Panc1 (cell line): Measurements from ENCODE around the gene SFSWAP. TPM values are rescaled to one million over a fixed set of nuclear protein-coding genes. Genes with fewer than 3 reads are reported as not detected.

ENCODE experiments used
- ATAC-seq: fragments of 200-7000 bp; cut with Tn5 transposase; 2 replicates; pipeline ENCODE4 v1.9.1; 2020; ENCODE audit warnings: mild to moderate bottlenecking, moderate library complexity
- BruUV-seq: library from RNA; stranded (reverse); fragments of 400-500 nt; replicated peaks from 2 replicates; lab custom pipeline; 2021; lab: Mats Ljungman, UMichigan
- CTCF ChIA-PET: fragments of 300-600 bp; sonication (Branson Sonifier 250); formaldehyde crosslinking; loops from one replicate; lab custom pipeline; 2022; ENCODE audit warnings: antibody characterized with exemption; lab: Charles Lee
- POLR2A ChIA-PET: fragments of 300-600 bp; sonication (Branson Sonifier 250); formaldehyde crosslinking; loops from one replicate; lab custom pipeline; 2022; ENCODE audit warnings: antibody characterized with exemption; lab: Charles Lee
- DNase-seq: peaks from one replicate; pipeline ENCODE4 v3.0.0-alpha.2; 2010; ENCODE audit warnings: low read depth, low spot score
- H3K27ac ChIP-seq: 2 replicates; pipeline ENCODE4 v1.5.1; 2011; ENCODE audit warnings: mild to moderate bottlenecking, low read length, inconsistent platforms
- H3K27me3 ChIP-seq: fragments of 200-500 bp; sonication (Bioruptor generic); 2 replicates; pipeline ENCODE4 v1.6.0; 2014; ENCODE audit warnings: low read length, inconsistent platforms; ENCODE audit not compliant: control insufficient read depth, insufficient read depth
- H3K36me3 ChIP-seq: fragments of 200-500 bp; sonication (Bioruptor generic); 2 replicates; pipeline ENCODE4 v1.5.1; 2014; ENCODE audit warnings: inconsistent platforms, mild to moderate bottlenecking, low read length, moderate library complexity; ENCODE audit not compliant: control insufficient read depth, insufficient read depth
- H3K4me1 ChIP-seq: 2 replicates; pipeline ENCODE4 v1.5.1; 2011; ENCODE audit warnings: inconsistent platforms, mild to moderate bottlenecking, low read length, moderate library complexity; ENCODE audit not compliant: control insufficient read depth, insufficient read depth
- H3K4me3 ChIP-seq, 2 experiments: 2 replicates each; pipeline ENCODE4 v1.5.1; 2011 to 2012; ENCODE audit warnings: low read depth in 2 of 2, low read length in 2 of 2, mild to moderate bottlenecking in 2 of 2, inconsistent platforms in 1 of 2, moderate library complexity in 1 of 2
- H3K9me3 ChIP-seq: fragments of 200-500 bp; sonication (Bioruptor generic); 2 replicates; pipeline ENCODE4 v1.5.1; 2014; ENCODE audit warnings: low read depth, mild to moderate bottlenecking, inconsistent platforms, low read length, moderate library complexity; ENCODE audit not compliant: control insufficient read depth, insufficient read depth
- CTCF ChIP-seq: fragments of 450-650 bp; IDR thresholded peaks from 2 replicates; pipeline ENCODE4 v1.5.1; 2017; ENCODE audit warnings: mild to moderate bottlenecking
- POLR2AphosphoS5 ChIP-seq: IDR thresholded peaks from 2 replicates; pipeline ENCODE4 v1.6.1; 2012; ENCODE audit warnings: mild to moderate bottlenecking, low read depth, low read length, moderate library complexity
- REST ChIP-seq, 2 experiments: IDR thresholded peaks; 2 replicates each; pipeline ENCODE4 v1.6.1; 2011 to 2012; ENCODE audit warnings: low read depth in 2 of 2, control low read depth in 1 of 2, low read length in 1 of 2, mild to moderate bottlenecking in 1 of 2, moderate library complexity in 1 of 2; ENCODE audit not compliant: insufficient read depth in 1 of 2
- SIN3A ChIP-seq: IDR thresholded peaks from 2 replicates; pipeline ENCODE4 v1.6.1; 2012; ENCODE audit warnings: low read depth, mild to moderate bottlenecking, low read length, moderate library complexity, borderline replicate concordance; ENCODE audit not compliant: insufficient read depth
- TCF7L2 ChIP-seq: IDR thresholded peaks from 2 replicates; pipeline ENCODE4 v1.6.1; 2011; ENCODE audit warnings: mild to moderate bottlenecking, low read depth, low read length, inconsistent platforms
- in situ Hi-C: cut with HindIII; loops from 2 replicates; pipeline ENCODE4 v1.10.0; 2016; ENCODE audit warnings: low sequenced_read_pairs, low pct_unique_long_range_greater_than_20kb
- intact Hi-C: fragments of 100-400 bp; cut with micrococcal nuclease; formaldehyde crosslinking; loops from one replicate; pipeline ENCODE4 v1.10.0; 2022; ENCODE audit not compliant: unreplicated experiment
- total RNA-seq: library from RNA; stranded (reverse); gene quantifications from one replicate; pipeline ENCODE4 v1.2.1, GENCODE V29; 2021; ENCODE audit not compliant: unreplicated experiment

The SFSWAP gene
- total RNA-seq, 1 experiment from 2014 or later, result 41.6 TPM

DNA sequence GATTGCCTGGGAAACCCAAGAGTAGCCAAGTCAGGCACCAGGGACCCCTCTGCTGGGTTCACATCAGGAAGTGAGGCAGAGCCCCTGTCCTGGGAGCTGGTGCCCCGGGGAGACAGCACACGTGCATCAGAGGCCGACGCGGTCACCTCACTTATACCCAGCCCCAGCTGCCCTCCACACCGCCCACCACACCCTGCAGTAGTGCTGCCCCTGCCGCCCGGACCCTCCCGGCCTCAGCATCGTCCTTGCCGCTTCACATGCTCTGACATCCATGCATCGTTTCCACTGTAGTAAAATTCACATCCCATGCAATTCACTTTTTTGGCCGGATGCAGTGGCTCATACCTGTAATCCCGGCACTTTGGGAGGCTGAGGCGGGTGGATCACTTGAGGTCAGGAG, 131.3 kb downstream of the SFSWAP start:
- ChIA-PET POLR2A (no interaction called here), CTCF (no interaction called here)
- ATAC-seq (no peak), DNase-seq (no peak)
- H3K9me3 ChIP-seq, result no peaks in the 10 kb centered on the region
- in situ Hi-C loops (no loop called here), intact Hi-C loops (no loop called here)
- no peak overlapping the region for H3K27ac ChIP-seq
- no peaks in the 10 kb centered on the region for H3K4me1 ChIP-seq
- H3K36me3 ChIP-seq, result no peaks in the 10 kb centered on the region
- H3K27me3 ChIP-seq, result no peaks in the 10 kb centered on the region
- H3K4me3 ChIP-seq, result no peak overlapping the region
- no TSS peak for BruUV-seq
- no peak for TF ChIP-seq REST (IDR thresholded peaks at IDR 0.05; ENCODE audit: insufficient read depth in 1 of 2, low read depth in 2 of 2, low read length in 1 of 2)
- TF ChIP-seq POLR2AphosphoS5, result no peak
- TF ChIP-seq TCF7L2, result no peak
- TF ChIP-seq SIN3A, result no peak
- TF ChIP-seq CTCF, result no peak

- no peaks in the 10 kb centered on the region for H3K9me3 ChIP-seq
- ATAC-seq (no peak; the same call in 1 of the 2 replicates), DNase-seq (no peak)
- H3K4me3 ChIP-seq, result no peak overlapping the region
- POLR2A ChIA-PET, result no interaction called here
- H3K27me3 ChIP-seq, result no peaks in the 10 kb centered on the region
- no peak overlapping the region for H3K27ac ChIP-seq
- in situ Hi-C loops (no loop called here), intact Hi-C loops (no loop called here)
- TF ChIP-seq REST (IDR thresholded peaks at IDR 0.05; ENCODE audit: insufficient read depth in 1 of 2, low read depth in 2 of 2, low read length in 1 of 2), result no peak
- TF ChIP-seq TCF7L2, result no peak
- no peak for TF ChIP-seq POLR2AphosphoS5
- TF ChIP-seq SIN3A, result no peak
- TF ChIP-seq CTCF, result no peak
- CTCF ChIA-PET, result interaction anchor here (0.6 kb wide), 1 partner anchor 233 kb away, joined by 7 read pairs; no protein-coding TSS in a partner anchor
- no peaks in the 10 kb centered on the region for H3K4me1 ChIP-seq
- no TSS peak for BruUV-seq
- no peaks in the 10 kb centered on the region for H3K36me3 ChIP-seq
Measured at GRCh38 chr12:131843527-131843926, 132.6 kb downstream of the SFSWAP start.
